ENCODE results near the gene COLEC11. TPM values are rescaled to one million over a fixed set of nuclear protein-coding genes. Genes with fewer than 3 reads are reported as not detected.

COLEC11 gene
- total and polyA plus RNA-seq, 2 of the 13 experiments (the other 11 are each of a cell fraction or from before 2014, with no cell fraction given) = 1.5 to 3.0 TPM

GRCh38 chr2:3664118-3664517 is 69.2 kb downstream of the COLEC11 start:
- no TSS peak for BruUV-seq (replicated peaks)
- Histone ChIP-seq H3K36me3 (replicated peaks in 1 of 2; ENCODE audit: control insufficient read depth in 1 of 2, insufficient read depth in 2 of 2, low read length in 2 of 2) (no peaks in the 10 kb centered on the region), H4K20me1 (ENCODE audit: insufficient read depth, low read length) (no peaks in the 10 kb centered on the region), H3K4me2 (ENCODE audit: low read depth, low read length) (no peak overlapping the region), H2AFZ (ENCODE audit: low read length) (no peak overlapping the region), H3K4me1 (ENCODE audit: insufficient read depth, low read length) (peaks cover 40% of the 10 kb centered on the region), H3K79me2 (ENCODE audit: insufficient read depth, low read length) (no peaks in the 10 kb centered on the region), H3K9me3 (ENCODE audit: low read length) (no peaks in the 10 kb centered on the region), H3K27ac (ENCODE audit: extremely low read length, insufficient read depth, low read length) (no peak overlapping the region), H3K4me3 (replicated peaks in 1 of 3; ENCODE audit: insufficient read depth in 1 of 3, low read depth in 2 of 3, low read length in 3 of 3) (no peak overlapping the region), H3K9ac (ENCODE audit: insufficient read depth, low read depth, low read length) (no peak overlapping the region), H3K27me3 (ENCODE audit: control insufficient read depth in 1 of 2, insufficient read depth in 2 of 2, low read length in 2 of 2) (peaks cover 0 to 8% of the 10 kb centered on the region in 2 experiments; a peak in 2 of 5 replicates)
- no peak for DNase-seq (ENCODE audit: low spot score)
- no peak for ATAC-seq
- WGBS (ENCODE audit: low lambda C conversion rate) = 6% methylated on average over 3 of the region's 3 CpGs
- intact Hi-C loops (cut with micrococcal nuclease; ENCODE audit: unreplicated experiment) = no loop called here
- ChIA-PET POLR2A (interaction anchor here (1.6 kb wide), 1 partner anchor 12 kb away, joined by 4 read pairs; no protein-coding TSS in a partner anchor), CTCF (ENCODE audit: low intra/inter-chr PET ratio, low total read pairs) (no interaction called here)
- TF ChIP-seq ZNF549 (CRISPR knock-in tag; IDR thresholded peaks at IDR 0.05) (no peak), ZNF430 (CRISPR knock-in tag; IDR thresholded peaks at IDR 0.05) (no peak), ETV6 (CRISPR knock-in tag; conservative IDR thresholded peaks at IDR 0.05) (no peak), IRX3 (CRISPR knock-in tag; IDR thresholded peaks at IDR 0.05; ENCODE audit: borderline replicate concordance, low read depth) (no peak), PHB2 (IDR thresholded peaks at IDR 0.05; ENCODE audit: partially characterized antibody) (no peak), SMAD1 (CRISPR knock-in tag; IDR thresholded peaks at IDR 0.05; ENCODE audit: borderline replicate concordance, low read depth) (no peak), TRIM24 (CRISPR knock-in tag; IDR thresholded peaks at IDR 0.05) (no peak), ZKSCAN8 (CRISPR knock-in tag; IDR thresholded peaks at IDR 0.05; ENCODE audit: borderline replicate concordance) (no peak), ZBTB43 (CRISPR knock-in tag; conservative IDR thresholded peaks at IDR 0.05) (no peak), ZNF468 (CRISPR knock-in tag; IDR thresholded peaks at IDR 0.05) (no peak), ZC3H13 (CRISPR knock-in tag; IDR thresholded peaks at IDR 0.05) (no peak)
- TF ChIP-seq, protein P1, sequence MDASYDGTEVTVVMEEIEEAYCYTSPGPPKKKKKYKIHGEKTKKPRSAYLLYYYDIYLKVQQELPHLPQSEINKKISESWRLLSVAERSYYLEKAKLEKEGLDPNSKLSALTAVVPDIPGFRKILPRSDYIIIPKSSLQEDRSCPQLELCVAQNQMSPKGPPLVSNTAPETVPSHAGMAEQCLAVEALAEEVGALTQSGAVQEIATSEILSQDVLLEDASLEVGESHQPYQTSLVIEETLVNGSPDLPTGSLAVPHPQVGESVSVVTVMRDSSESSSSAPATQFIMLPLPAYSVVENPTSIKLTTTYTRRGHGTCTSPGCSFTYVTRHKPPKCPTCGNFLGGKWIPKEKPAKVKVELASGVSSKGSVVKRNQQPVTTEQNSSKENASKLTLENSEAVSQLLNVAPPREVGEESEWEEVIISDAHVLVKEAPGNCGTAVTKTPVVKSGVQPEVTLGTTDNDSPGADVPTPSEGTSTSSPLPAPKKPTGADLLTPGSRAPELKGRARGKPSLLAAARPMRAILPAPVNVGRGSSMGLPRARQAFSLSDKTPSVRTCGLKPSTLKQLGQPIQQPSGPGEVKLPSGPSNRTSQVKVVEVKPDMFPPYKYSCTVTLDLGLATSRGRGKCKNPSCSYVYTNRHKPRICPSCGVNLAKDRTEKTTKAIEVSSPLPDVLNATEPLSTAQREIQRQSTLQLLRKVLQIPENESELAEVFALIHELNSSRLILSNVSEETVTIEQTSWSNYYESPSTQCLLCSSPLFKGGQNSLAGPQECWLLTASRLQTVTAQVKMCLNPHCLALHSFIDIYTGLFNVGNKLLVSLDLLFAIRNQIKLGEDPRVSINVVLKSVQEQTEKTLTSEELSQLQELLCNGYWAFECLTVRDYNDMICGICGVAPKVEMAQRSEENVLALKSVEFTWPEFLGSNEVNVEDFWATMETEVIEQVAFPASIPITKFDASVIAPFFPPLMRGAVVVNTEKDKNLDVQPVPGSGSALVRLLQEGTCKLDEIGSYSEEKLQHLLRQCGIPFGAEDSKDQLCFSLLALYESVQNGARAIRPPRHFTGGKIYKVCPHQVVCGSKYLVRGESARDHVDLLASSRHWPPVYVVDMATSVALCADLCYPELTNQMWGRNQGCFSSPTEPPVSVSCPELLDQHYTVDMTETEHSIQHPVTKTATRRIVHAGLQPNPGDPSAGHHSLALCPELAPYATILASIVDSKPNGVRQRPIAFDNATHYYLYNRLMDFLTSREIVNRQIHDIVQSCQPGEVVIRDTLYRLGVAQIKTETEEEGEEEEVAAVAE (CRISPR knock-in tag; IDR thresholded peaks at IDR 0.05; ENCODE audit: borderline replicate concordance) = no peak
- TF ChIP-seq, protein P2, sequence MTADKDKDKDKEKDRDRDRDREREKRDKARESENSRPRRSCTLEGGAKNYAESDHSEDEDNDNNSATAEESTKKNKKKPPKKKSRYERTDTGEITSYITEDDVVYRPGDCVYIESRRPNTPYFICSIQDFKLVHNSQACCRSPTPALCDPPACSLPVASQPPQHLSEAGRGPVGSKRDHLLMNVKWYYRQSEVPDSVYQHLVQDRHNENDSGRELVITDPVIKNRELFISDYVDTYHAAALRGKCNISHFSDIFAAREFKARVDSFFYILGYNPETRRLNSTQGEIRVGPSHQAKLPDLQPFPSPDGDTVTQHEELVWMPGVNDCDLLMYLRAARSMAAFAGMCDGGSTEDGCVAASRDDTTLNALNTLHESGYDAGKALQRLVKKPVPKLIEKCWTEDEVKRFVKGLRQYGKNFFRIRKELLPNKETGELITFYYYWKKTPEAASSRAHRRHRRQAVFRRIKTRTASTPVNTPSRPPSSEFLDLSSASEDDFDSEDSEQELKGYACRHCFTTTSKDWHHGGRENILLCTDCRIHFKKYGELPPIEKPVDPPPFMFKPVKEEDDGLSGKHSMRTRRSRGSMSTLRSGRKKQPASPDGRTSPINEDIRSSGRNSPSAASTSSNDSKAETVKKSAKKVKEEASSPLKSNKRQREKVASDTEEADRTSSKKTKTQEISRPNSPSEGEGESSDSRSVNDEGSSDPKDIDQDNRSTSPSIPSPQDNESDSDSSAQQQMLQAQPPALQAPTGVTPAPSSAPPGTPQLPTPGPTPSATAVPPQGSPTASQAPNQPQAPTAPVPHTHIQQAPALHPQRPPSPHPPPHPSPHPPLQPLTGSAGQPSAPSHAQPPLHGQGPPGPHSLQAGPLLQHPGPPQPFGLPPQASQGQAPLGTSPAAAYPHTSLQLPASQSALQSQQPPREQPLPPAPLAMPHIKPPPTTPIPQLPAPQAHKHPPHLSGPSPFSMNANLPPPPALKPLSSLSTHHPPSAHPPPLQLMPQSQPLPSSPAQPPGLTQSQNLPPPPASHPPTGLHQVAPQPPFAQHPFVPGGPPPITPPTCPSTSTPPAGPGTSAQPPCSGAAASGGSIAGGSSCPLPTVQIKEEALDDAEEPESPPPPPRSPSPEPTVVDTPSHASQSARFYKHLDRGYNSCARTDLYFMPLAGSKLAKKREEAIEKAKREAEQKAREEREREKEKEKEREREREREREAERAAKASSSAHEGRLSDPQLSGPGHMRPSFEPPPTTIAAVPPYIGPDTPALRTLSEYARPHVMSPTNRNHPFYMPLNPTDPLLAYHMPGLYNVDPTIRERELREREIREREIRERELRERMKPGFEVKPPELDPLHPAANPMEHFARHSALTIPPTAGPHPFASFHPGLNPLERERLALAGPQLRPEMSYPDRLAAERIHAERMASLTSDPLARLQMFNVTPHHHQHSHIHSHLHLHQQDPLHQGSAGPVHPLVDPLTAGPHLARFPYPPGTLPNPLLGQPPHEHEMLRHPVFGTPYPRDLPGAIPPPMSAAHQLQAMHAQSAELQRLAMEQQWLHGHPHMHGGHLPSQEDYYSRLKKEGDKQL (CRISPR knock-in tag; IDR thresholded peaks at IDR 0.05; ENCODE audit: low read depth) = no peak
- FAIRE-seq = no peak
- in situ Hi-C loops (cut with HindIII; ENCODE audit: extremely low pct_ligation_motif_present, low pct_unique_long_range_greater_than_20kb) = no loop called here
